NCI-H1092 (cell line): ENCODE results near the gene PTPN21.
A peak's percentile ranks its signal among the peaks of the same experiment; 100 is the strongest.
"Not testable (repeated sequence)": the region's sequence is repeated elsewhere in the genome, so short reads cannot be mapped to it uniquely, and the experiment has no call there.

Experiments used
- DNase-seq: peaks from one replicate; lab custom pipeline; 2025; lab: John Stamatoyannopoulos, UW

Gene PTPN21

DNA sequence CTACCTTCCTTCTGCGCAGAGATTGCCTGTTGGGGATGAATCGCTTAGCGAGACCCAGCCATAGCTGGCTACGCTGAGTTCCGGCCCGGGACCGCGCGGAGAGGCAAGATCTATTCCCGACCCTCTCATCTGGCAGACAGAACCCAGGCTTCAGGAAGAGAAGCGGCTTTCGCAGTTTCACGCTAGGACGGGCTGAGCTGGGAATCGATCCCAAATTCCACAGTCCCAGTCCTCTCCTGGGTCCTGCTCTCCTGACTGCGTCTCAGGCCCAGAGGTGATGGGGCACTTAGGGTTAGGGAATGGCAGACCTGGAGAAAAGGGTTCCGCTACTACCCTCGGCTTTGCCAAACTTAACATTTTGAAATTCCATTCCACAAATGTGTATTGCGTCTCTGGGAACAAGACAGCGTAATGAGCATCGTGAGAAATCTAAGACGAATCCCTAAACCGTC is 2.8 kb downstream of the PTPN21 start:
- DNase-seq: no peak

DNA sequence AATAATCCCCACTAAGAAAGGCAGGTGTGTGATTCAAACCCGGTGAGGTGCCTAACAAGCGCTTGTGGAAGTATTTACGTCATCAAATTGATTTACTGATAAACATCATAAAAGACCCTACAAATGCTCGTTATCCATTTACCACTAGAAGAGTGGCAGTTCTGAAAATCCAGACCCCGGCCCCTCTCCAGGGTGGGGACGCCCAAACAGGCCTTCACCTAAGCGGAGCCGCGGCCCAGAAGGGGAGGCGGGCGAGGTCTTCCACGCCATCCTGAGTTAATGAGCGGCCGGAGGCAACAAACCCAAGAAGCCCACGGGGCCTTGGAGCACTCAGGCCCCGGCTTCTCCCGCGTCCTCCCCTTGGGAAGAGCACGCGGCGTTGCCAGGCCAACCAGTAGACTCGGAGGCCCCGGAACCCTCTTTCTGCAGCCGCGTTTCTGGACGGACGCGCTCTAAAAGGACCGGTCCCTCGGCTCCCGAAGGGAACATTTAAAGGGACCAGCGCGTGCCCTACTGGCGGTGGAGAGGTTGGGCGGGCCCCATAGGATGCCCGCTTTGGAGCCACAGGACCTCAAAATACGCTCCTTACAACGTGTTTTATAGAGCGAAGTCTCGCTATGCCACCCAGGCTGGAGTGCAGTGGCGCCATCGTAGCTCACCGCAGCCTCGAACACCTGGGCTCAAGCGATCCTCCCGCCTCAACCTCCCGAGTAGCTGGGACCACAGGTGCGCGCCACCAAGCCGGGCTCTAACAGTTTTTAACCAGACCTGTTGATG is 3.5 kb downstream of the PTPN21 start:
- DNase-seq: peak; percentile 87

DNA sequence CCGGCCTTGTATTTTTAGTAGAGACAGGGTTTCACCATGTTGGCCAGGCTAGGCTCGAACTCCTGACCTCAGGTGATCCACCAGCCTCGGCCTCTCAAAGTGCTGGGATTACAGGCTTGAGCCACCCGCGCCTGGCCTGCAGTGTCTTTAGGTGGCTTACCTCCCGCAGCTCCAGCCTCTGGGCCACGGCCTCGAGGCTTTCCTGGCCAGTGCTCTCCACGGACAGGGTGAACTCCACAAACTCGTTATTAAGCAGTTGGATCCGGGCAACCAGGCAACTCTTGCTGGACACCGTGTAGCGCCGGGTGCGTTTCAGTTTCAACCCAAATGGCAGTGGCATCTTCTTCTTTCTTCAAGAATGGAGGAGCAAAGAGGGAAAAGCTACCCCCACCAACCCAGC is 4.7 kb downstream of the PTPN21 start:
- no peak for DNase-seq

DNA sequence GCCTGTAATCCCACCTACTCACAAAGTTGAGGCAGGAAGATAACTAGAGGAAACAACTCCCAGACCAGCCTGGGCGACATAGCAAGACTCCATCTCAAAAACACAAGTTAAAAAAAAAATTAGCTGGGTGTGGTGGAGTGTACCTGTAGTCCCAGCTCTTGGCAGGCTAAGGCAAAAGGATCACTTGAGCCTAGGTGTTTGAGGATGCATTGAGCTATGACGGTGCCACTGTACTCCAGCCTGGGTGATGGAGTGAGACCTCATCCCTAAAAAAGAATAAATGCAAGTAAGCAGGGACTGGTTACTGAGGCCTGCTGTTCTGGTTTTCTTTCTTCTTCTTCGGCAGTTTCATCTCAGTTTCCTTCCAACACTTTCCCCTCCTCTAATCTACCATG is 7.4 kb downstream of the PTPN21 start:
- no peak for DNase-seq

DNA sequence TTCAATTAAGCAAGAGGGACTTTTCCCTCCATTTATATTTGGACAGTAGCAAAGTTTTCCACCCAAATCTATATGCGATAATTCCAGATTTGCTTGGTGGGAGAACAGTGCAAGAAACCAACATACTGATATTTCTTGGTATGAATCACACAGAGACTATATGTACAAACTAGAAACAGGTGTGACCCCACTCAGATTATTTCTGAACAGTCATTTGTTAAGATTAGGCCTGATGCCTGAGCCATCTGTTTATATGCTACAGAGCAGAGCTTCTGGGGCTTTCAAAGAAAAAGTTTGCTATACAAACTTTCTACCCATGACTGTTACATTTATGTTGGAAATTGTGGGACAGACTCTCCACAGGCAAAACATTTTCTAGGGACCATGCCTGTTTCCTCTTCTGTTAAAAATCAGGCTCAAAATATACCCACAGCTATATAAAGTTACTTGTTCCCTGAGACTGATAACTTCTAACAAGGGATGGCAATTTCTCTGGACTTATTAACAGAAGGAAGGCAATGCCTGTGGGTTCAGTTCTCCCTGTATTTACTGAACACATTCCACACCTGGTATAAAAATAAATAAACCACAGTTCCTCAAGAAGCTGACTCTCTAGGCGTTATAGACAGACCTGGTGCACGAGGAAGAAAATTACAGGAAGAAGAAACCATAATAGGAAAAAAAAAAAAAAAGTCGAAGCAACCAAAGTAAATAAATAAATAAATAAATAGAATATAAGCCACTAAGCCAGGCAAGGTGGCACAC is 8.0 kb downstream of the PTPN21 start:
- DNase-seq: no peak

DNA sequence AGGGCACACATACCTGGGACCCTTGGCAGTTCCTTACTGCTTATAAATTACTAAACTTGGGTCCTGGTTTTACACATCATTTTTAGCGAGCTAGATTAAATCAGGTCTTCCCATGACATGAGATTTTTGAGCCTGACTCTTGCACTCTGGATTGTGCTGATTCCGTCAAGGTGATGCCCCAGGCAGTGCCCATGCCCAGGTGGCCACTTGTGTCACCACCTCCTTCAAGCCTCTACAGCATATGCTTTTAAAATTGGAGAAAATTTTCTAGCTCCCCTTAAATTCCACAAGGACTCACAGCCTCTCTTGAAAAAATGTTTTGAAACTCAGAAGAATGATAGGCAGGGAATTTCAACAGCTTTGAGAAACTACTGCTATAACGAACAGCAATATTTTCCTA is 9.6 kb downstream of the PTPN21 start:
- DNase-seq: no peak

DNA sequence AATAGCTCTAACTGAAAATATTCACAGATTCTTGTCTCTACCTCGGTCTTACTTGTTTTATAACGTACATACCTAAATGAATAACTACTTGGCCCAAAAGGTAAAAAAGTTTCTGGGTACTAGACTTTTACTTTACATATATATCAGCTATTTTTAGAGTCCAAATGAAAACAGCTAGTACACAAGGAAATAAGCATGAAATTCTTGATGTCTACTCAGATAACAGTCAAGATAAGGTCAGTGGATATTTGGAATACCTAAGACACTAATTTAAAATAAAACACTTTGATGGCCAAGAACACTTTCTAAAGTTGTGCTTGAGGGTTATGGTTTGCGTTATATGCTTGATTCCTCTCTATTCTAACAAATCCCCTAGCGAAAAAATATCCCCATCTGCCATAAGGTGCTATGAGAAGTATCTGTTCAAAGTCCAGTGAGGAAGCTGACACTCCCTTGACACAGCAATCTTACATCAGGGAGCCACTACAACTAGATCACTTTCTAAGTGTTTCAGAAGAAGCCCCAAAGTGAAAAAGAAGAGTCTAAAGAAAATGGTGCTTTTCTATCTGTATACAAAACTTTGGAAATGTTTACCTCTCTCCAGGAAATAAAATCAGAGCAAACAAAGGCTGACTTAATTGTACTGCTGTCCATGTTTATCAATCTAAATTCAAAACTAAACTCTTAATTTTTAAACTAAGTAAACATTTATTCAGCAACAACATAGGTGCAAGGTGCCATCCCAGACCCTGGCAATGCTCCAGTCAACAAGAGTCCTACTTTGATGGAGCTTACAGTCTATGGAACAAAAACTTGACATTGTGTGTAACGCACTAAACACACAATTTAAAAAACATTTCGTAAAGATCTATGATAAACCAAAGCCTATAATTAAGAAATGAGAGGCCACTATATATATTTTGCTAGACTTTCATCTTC is 11.7 kb downstream of the PTPN21 start:
- no peak for DNase-seq

DNA sequence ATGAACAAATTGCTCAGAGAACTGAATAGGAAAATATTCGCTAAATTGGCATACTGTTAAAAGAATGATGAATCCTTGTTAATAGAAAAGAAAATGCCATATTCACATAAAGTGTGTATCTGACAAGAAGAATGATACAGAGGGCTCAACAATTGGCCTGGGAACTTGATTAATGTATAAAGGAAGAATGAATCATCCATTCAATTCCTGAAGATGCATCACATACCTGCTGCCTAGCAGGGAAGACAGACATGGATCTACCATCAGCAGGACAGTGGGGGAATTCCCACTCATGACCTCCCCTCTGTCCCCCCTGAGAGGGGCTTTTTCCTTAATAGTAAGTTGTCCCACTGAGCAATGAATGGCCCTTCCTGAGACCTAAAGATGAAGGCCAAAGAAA is 13.5 kb downstream of the PTPN21 start:
- no peak for DNase-seq

DNA sequence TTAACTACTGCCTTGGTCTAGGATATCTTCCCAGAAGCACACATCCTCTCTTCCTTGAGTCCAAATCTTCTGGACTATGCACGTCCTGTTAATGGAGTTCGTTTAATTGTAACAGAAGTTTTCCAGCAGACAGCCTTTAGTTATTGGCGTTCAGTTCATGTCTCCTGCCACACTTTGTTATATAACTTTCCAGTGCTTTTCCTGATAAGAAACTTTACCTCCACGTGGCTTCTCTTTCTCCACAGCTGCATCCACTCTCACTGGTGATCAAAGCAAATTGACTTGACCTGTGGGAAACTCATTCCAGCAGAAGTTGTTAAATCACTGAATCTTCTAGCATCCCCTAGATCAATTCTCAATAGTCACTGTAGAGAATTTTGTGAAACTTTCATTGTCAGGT is 19.0 kb downstream of the PTPN21 start:
- DNase-seq: no peak

DNA sequence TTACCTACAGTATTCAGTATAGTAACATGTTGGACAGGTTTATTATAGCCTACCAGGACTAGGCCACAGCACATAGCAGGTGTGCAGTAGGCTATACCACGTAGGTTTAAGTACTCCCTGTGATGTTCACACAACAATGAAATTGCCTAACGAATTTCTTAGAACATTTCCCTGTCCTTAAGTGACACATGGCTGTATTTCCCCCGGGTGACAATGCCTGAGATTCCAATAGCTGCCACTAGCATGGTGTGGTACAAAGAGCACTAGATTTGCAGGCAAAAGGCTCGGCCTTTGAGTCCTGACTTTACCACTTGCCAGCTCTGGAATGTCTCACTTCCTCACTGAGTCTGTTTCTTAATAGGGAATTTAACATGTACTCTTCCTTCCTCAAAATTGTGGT is 19.7 kb downstream of the PTPN21 start:
- DNase-seq: no peak

DNA sequence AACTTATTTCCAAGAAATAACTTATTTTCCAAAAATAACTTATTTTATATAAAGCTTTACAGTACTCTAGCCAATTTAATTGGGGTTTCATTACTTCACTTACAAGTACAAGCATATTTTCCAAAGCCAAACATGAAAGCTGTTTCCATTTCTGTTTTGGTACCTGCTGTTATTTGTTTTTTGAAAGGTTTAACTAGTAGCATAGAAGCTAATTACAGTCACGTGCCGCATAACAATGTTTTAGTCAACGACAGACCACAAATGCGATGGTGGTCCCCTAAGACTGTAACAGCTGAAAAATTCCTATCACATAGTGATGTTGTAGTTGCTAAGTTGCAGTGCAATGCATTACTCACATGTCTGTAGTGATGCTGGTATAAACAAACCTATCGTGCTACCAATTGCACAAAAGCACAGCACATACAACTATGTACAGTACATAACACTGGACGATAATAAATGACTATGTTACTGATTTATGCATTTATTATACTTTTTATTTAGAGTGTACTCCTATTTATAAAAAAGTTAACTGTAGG is 21.7 kb downstream of the PTPN21 start:
- no peak for DNase-seq

DNA sequence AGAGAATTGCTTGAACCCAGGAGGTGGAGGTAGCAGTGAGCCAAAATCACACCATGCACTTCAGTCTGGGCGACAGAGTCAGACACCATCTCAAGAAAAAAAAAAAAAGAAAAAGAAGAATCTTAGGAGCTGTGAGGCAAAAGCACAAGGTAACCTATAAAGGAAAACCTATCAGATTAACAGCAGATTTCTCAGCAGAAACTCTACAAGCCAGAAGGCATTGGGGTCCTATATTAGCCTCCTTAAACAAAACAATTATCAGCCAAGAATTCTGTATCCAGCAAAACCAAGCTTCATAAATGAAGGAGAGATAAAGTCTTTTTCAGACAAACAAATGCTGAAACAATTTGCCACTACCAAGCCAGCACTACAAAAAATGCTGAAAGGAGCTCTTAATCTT is 24.9 kb downstream of the PTPN21 start:
- DNase-seq: not testable (repeated sequence)

DNA sequence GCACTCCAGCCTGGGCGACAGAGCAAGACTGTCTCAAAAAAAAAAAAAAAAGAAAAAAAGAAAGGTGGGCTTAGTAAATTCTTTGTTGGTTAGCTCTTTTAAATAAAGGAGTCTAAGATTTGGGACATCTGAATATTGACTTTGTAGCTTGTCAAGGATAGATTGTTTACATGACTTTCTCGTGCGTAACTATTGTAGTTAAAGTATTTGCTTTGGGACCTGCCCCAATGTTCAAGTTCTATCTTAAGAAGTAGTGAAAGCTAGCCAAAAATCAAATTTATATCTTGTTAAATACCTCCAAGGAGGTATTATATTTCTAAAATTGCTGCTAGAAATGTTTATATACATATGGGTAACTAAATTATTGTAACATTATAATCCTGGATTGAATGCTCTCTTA is 32.4 kb downstream of the PTPN21 start:
- DNase-seq: no peak

DNA sequence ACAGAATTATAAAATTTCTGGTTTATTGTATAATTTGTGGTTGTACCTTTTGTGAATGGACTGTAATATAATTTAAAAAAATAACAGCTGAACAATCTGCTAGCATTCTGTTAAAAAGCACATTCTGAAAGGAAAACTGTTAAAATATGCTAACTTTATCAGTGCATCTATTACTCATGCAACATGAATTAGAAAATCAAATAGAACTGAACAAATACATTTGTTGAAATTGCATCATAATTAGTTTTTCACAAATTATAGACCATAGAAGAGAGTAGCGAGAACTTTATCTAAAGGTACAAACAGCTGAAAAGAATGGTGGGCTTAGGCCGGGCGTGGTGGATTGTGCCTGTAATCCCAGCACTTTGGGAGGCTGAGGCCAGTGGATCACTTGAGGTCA is 33.0 kb downstream of the PTPN21 start:
- DNase-seq: no peak

DNA sequence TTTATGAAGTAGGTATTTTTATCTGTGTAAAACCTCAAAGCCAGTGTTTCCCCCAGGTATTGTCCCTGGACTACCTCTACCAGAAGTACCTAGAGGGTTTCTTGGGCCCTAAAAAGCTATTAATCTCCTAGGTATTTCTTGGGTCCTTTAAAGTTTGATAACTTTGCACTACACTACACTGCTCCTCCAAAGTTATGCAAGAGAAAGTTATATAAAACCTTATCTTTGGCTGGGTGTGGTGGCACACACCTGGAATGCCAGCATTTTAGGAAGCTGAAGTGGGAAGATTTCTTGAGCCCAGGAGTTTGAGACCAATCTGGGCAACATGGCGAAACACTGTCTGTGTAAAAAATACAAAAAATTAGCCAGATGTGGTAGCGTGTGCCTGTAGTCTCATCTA is 34.9 kb downstream of the PTPN21 start:
- DNase-seq: no peak

DNA sequence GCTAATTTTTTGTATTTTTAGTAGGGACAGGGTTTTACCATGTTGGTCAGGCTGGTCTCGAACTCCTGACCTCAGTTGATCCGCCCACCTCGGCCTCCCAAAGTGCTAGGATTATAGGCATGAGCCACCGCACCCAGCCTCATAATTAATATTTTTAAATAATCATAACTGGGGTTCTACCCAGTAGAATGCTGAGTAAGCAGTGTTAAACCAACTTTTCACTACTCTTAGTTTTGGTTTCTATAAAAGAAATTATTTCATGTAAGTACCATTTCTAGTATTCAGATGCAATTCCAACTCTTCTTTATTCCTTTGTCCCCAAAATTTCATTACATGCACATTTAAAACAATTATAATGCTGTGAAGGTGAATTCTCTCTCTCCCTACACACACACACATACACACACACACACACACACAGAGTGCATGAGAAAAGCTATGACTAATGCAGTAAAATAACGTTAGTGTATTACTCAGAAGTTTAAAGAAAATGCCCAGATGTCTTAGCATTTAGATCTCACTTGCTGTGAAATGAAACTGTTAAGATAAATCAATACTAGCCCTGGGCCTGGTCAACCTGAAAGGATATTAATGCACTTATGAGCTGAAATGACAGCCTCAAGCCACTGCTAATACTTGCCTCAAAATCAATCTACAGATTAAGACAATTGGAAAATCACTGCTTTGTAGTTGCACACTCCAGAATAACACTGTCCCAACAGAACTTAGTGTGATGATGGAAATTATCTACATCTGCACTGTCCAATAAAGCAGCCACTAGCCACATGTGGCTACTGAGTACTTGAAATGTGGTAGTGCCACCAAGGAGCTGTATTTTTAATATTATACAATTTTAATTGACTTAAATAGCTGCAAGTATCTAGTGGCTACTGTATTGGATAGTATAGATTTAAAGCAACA is 36.0 kb downstream of the PTPN21 start:
- no peak for DNase-seq

DNA sequence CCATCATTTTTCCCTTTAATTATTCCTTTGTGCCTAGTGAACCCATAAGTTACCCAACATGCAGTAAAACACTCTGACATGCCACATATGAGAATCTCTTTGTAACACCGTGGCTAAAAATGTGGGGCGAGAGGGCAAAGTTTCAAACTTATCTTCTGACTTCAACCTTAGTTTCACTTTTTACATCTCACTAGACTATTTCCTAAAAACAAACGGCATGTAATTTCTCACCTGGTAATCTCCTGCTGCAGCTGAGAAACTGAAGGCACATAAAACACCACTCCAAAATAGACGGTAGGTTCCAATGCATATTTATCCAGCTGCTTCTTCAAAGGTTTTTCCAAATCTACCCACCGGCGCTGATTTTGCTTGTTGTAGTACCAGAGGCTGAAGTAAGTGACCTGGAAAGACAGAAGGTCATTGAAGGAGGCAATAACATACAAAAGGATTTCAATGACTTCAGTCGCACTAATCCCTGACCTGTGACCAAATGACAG is 37.9 kb downstream of the PTPN21 start:
- no peak for DNase-seq

DNA sequence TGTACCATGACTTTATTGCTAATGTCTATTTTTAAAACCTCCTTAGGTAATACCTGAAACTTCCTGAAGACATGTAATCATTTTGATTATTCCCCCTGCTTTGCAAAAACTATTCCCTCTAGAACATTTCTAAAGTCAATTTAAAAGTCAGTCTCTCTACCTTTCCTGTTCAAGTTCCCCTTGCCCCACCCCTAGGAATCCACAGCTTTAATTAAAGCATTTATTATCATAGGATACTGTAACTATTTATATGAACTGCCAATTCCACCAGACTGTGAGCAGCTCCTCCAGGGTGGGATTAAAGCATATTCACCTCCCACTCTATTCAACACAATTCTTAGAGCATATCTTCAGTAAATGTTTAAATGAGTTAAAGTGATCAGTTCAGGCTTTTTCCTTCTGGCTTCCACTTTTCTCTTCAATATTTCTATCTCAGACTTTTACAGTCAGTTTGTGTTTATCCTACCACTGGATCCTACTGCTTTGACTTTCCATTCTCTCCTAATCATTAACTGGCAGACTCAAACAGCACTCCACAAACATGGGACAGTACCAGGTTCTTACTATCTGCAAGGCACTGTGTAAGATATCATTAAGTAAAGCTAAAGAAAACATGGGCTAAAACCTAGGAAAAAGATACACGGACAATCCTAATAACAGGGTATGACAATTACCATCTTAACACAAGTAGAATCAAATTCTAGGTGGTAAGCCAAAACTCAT is 39.1 kb downstream of the PTPN21 start:
- no peak for DNase-seq

DNA sequence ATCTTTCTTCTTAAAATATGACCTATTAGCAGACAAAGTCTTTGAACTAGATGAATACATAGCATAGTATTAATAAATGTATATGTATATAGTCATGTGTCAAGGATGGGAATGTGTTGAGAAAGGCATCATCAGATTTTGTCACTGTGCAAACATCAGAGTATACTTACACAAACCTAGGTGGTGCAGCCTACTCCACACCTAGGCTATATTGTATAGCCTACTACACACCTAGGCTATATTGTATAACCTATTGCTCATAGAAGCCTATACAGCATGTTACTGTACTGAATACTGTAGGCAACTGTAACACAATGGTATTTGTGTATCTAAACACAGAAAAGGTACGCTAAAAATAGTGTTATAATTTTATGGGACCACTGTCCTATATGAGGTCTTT is 47.6 kb downstream of the PTPN21 start:
- no peak for DNase-seq

DNA sequence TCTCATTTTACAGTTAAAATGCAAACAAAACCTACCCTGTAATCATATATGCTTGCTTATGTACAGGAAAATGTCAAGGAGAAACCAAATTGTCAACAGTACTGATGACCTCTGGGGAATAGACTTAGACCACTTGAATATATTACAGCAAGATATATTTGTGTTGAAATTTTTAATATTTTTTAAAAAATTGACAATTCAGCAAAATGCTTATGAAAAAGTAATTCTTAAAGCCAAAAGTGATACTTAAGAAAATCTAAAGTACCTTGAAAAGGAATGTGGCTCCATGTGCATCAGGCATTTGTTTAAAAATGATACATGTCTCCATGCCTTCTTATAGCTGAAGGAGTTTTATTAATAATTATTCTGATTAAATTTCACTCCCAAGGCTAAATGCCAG is 49.2 kb downstream of the PTPN21 start:
- no peak for DNase-seq
